ENCODE results near the gene PGAM1. TPM values are rescaled to one million over a fixed set of nuclear protein-coding genes. Genes with fewer than 3 reads are reported as not detected.
"Not testable (repeated sequence)": the region's sequence is repeated elsewhere in the genome, so short reads cannot be mapped to it uniquely, and the experiment has no call there.

PGAM1 gene
- total RNA-seq, 1 donor from 2014 or later = 187 TPM

- intact Hi-C loops (cut with DNase I) = no loop called here
- ATAC-seq (ENCODE audit: poor library complexity) (no peak), DNase-seq (no peak)
Observed at GRCh38 chr10:97450828-97451227, 24.8 kb downstream of the PGAM1 start.

GRCh38 chr10:97451605-97452004 lies 25.6 kb downstream of the PGAM1 start:
- no peak for ATAC-seq (ENCODE audit: poor library complexity)
- DNase-seq = no peak
- intact Hi-C loops (cut with DNase I) = no loop called here

GRCh38 chr10:97452352-97452751 lies 26.4 kb downstream of the PGAM1 start:
- DNase-seq = no peak
- intact Hi-C loops (cut with DNase I) = no loop called here
- no peak for ATAC-seq (ENCODE audit: poor library complexity)

GRCh38 chr10:97454330-97455036 lies 28.5 kb downstream of the PGAM1 start:
- ATAC-seq (ENCODE audit: poor library complexity) = peak; percentile 72
- DNase-seq = no peak
- intact Hi-C loops (cut with DNase I) = no loop called here

GRCh38 chr10:97456034-97456685 lies 30.2 kb downstream of the PGAM1 start:
- ATAC-seq (ENCODE audit: poor library complexity) (no peak), DNase-seq (no peak)
- intact Hi-C loops (cut with DNase I) = no loop called here

- intact Hi-C loops (cut with DNase I) = no loop called here
- no peak for ATAC-seq (ENCODE audit: poor library complexity)
Observed at GRCh38 chr10:97456686-97457065, 30.7 kb downstream of the PGAM1 start.

GRCh38 chr10:97459111-97459510 lies 33.1 kb downstream of the PGAM1 start:
- no peak for ATAC-seq (ENCODE audit: poor library complexity)
- intact Hi-C loops (cut with DNase I) = no loop called here
- no peak for DNase-seq

More at GRCh38 chr10:97456686-97457065, 30.7 kb downstream of the PGAM1 start:
- DNase-seq = no peak

- DNase-seq (no peak), ATAC-seq (ENCODE audit: poor library complexity) (no peak)
- intact Hi-C loops (cut with DNase I) = loop anchor here (10.0 kb wide), 1 partner anchor 155 kb away; no protein-coding TSS in a partner anchor
Observed at GRCh38 chr10:97459933-97460332, 33.9 kb downstream of the PGAM1 start.

- intact Hi-C loops (cut with DNase I) = loop anchor here (2.0 to 10.0 kb wide), 2 partner anchors 90 to 152 kb away; no protein-coding TSS in a partner anchor
- DNase-seq (no peak), ATAC-seq (ENCODE audit: poor library complexity) (no peak)
Observed at GRCh38 chr10:97462309-97462708, 36.3 kb downstream of the PGAM1 start.

- intact Hi-C loops (cut with DNase I) = loop anchor here (2.0 to 10.0 kb wide), 2 partner anchors 89 to 151 kb away; no protein-coding TSS in a partner anchor
- DNase-seq = no peak
- peak; percentile 70 for ATAC-seq (ENCODE audit: poor library complexity)
Observed at GRCh38 chr10:97463363-97464132, 37.6 kb downstream of the PGAM1 start.

- ATAC-seq (ENCODE audit: poor library complexity) (peak; percentile 5), DNase-seq (no peak)
- intact Hi-C loops (cut with DNase I) = loop anchor here (10.0 kb wide), 1 partner anchor 151 kb away; no protein-coding TSS in a partner anchor
Observed at GRCh38 chr10:97464226-97464625, 38.2 kb downstream of the PGAM1 start.

- DNase-seq (no peak), ATAC-seq (ENCODE audit: poor library complexity) (no peak)
- intact Hi-C loops (cut with DNase I) = loop anchor here (10.0 kb wide), 1 partner anchor 149 kb away; no protein-coding TSS in a partner anchor
Observed at GRCh38 chr10:97465982-97466381, 40.0 kb downstream of the PGAM1 start.

- ATAC-seq (ENCODE audit: poor library complexity) (no peak), DNase-seq (no peak)
- intact Hi-C loops (cut with DNase I) = loop anchor here (10.0 kb wide), 1 partner anchor 148 kb away; no protein-coding TSS in a partner anchor
Observed at GRCh38 chr10:97466755-97467154, 40.8 kb downstream of the PGAM1 start.

- DNase-seq (no peak), ATAC-seq (ENCODE audit: poor library complexity) (no peak)
- intact Hi-C loops (cut with DNase I) = loop anchor here (10.0 kb wide), 1 partner anchor 147 kb away; no protein-coding TSS in a partner anchor
Observed at GRCh38 chr10:97468162-97468561, 42.2 kb downstream of the PGAM1 start.

- not testable (repeated sequence) for DNase-seq; ATAC-seq (ENCODE audit: poor library complexity)
- intact Hi-C loops (cut with DNase I) = loop anchor here (10.0 kb wide), 1 partner anchor 146 kb away; no protein-coding TSS in a partner anchor
Observed at GRCh38 chr10:97468781-97469180, 42.8 kb downstream of the PGAM1 start.

- intact Hi-C loops (cut with DNase I) = no loop called here
- ATAC-seq (ENCODE audit: poor library complexity) (no peak), DNase-seq (no peak)
Observed at GRCh38 chr10:97474918-97475317, 48.9 kb downstream of the PGAM1 start.

GRCh38 chr10:97475936-97476594 lies 50.1 kb downstream of the PGAM1 start:
- intact Hi-C loops (cut with DNase I) = no loop called here
- DNase-seq (no peak), ATAC-seq (ENCODE audit: poor library complexity) (peak; percentile 86)

- DNase-seq; ATAC-seq (ENCODE audit: poor library complexity); intact Hi-C loops (cut with DNase I): not testable (repeated sequence)
Observed at GRCh38 chr10:97479410-97479809, 53.4 kb downstream of the PGAM1 start.

Data from Right ventricle myocardium superior (tissue), 1 donor.